ENCODE measurements around the gene DLGAP5.

Gene DLGAP5

GRCh38 chr14:55191203-55192053, at the start of gene DLGAP5:
Gene DLGAP5, minus strand, starts transcription at chr14:55191585. Its CDS starts 2,406 bp downstream, at chr14:55189179.
- DNase-seq, result no peak

GRCh38 chr14:55240526-55241178, 49.3 kb upstream of the DLGAP5 start:
- DNase-seq, result no peak

GRCh38 chr14:55239320-55239719, 47.9 kb upstream of the DLGAP5 start:
- DNase-seq, result no peak

DNA sequence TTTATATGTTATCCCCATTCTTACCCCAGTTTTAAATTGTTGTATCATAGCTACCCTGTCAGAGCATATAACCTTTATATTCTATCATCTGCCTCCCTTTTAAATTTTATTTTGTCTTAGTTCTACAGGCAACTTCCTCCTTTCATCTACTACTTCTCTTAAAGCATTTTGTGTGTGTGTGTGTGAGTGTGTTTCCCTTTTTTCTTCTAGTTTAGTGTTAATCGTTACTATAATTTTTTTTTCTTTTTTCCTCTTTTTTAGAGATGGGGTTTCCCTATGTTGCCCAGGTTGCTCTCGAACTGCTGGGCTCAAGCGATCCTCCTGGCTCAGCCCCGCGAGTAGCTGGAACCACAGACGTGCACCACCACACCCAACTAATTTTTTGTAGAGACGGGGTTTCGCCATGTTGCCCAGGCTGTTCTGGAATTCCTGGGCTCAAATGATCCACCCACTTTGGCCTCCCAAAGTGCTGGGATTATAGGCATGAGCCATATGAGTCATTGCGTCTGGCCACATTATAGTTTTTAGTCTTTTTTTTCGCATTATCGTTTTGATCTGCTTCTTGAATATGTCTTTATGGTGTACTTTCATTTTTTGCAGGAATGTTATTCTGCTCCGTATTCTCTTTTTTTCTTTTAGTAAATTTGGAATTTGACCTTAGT, 46.8 kb upstream of the DLGAP5 start:
- DNase-seq, result no peak

DNA sequence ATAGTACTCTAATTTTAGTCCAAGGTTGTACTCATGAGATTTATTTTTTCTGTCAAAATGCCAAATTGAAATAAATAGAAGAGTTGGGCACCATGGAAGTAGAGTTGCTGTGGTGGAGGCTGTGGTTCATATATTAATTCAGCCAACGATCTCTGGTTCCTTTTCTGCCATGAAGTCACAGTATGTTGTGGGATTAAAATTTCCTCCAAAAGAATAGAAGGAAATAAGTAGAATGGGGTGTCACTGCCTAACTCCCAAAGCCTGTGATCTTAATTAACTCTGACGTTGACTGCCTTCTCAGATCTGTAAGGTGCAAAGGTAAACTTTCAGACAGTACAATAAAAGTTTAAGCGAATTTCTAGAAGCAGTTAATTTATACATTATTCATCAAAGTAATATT, 42.2 kb upstream of the DLGAP5 start:
- DNase-seq, result no peak

GRCh38 chr14:55228261-55228660, 36.9 kb upstream of the DLGAP5 start:
- DNase-seq, result no peak

DNA sequence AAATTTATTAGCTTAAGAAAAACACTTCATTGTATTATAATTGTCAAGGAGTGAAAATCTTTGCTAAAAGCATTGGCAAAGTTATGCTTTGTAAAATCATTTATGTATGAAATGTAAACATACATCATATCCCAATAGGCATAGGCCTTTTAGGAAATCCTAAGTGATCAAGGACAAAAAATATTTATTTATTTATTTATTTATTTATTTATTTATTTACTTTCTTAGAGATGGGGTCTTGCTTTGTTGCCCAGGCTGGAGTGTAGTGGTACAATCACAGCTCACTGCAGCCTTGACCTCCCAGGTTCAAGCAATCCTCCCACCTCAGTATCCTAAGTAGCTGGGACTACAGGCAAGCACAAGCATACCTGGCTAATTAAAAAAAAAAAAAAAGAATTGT, 32.0 kb upstream of the DLGAP5 start:
- no peak for DNase-seq

GRCh38 chr14:55221968-55222367, 30.6 kb upstream of the DLGAP5 start:
- DNase-seq, result no peak

- no peak for DNase-seq
These were observed 29.8 kb upstream of the DLGAP5 start for GRCh38 chr14:55221186-55221585.

DNA sequence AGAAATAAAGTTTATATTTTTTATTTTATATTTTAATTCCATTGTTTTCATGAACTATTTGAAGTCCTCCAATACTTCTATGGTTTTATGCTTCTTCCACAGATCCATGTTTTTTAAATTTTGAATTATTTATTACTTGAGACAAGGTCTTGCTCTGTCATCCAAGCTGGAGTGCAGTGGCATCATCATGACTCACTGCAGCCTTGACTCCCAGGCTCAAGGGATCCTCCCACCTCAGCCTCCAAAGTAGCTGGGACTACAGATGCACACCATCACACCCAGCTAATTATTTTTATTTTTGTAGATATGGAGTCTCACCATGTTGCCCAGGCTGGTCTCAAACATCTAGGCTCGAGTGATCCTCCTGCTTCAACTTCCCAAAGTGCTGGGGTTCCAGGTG, 28.8 kb upstream of the DLGAP5 start:
- no peak for DNase-seq

DNA sequence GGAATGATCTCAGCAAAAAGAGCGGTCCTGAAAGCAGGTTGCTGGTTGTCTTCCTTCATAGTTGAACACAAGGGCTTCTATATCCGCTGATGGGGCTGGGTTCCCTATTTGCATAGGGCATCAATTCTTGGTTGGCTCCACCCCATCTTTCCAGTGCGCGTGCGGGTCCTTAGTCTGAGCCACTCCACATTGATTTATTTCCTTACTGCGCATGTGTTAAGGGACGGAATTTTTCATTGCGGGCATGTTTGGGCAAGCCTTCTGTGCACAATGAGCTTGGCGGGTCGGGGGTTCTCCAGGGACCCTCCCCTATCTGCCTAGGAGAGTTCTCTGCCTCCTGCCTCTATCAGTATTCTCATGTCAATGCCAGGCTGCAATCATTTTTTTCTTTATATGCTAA, 21.2 kb upstream of the DLGAP5 start:
- DNase-seq, result no peak

DNA sequence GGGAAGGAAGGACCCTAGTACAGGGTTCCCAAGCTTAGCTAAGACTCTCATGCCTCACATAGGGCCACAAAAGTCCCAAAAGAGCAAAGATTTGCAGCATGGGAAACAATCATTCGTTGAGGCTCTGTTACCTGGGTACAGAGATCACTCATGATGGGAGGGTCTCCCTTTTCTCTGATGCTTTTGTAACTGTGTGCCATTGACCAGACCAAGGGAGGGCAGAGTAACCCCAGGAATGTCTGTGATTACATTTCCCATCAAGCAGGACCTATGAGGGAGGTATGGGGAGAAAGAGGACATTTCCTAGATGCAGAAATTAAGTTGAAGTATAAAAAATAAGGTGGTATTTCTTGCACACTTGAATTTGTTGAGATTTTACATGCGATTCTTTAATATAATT, 16.4 kb upstream of the DLGAP5 start:
- no peak for DNase-seq

DNA sequence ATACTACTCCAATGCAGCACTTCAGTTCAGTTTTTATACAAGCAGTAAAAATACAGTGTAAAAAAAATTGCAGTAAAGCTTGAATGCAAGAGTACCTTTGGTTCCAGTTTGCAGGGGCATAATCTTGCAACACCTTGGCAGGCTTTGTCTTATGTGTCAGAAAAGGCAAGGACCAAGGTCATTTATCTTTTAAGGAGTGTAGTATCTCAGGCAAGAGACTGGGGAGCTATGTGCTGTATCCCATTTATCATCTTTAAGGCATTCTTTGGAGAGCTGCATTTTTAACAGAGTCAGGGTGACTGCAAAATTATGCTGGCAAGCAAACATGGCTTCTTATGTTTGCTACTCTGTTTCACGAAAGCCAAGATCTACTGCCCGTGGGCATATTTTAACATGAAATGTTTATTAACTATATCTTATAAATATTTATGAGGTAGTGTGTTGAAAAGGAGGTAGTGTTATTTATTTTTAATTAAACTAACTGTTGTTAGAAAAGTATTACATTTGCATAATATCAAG, 14.8 kb upstream of the DLGAP5 start:
- DNase-seq, result no peak

- DNase-seq, result no peak
These were observed 10.1 kb upstream of the DLGAP5 start for GRCh38 chr14:55201219-55202101.

GRCh38 chr14:55200651-55201050, 9.3 kb upstream of the DLGAP5 start:
- DNase-seq, result no peak

DNA sequence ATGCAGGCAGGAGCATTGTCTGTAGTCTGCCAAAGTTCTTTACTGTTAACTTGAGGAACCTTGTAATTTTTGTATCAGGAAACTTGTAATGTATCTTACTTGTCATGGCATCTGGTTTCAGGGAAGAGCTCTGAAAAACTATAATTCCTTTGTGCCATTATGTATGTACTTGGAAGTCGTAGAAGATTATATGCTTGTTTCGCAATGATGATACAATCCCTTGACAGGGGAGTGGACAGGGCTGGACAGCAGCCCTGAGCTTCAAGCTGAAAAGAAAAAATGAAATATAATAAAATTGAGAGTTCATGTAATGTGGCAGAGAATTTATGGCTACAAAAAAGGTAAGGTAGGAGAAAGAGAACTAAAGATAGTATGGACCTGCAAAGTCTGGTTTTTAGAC, 7.4 kb upstream of the DLGAP5 start:
- no peak for DNase-seq

- no peak for DNase-seq
These were observed 3.4 kb upstream of the DLGAP5 start for GRCh38 chr14:55194656-55195355.

GRCh38 chr14:55192054-55192621, 753 bp upstream of the DLGAP5 start:
- no peak for DNase-seq

DNA sequence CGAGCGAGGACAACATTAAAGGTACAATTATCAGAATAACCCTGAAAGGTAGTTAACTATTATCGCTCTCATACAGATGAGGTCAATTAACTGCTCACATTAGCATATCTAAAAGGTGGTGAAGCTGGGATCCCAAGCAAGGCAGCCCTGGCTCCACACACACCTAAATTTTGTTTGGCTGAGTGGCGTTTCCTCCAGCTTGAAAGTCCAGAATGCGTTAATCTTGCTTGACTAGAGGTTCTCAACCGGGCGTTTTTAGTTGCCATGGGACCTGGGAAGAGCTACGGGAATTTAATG, 531 bp downstream of the DLGAP5 start:
- DNase-seq, result no peak

- no peak for DNase-seq
These were observed 2.6 kb downstream of the DLGAP5 start for GRCh38 chr14:55188686-55189295.

DNA sequence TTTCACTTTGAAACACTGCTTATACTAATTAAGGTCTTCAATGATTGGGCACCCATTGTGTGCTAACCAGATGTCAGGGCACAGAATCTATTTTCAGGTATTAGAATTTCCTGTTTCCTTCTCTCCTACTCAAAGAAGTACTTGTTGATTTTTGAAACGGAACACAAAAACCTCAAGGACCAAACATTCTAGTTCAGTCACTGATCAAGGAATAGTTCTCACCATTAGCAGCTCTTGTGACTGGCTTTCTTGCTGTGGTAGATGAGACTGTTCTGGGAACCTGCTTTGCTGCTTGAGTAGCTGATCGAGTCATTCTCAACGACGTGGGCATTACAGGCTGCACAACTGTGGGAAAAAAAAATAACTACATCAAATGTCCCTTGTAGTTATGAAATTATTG, 11.0 kb downstream of the DLGAP5 start:
- DNase-seq, result no peak
